H9 (cell line): ENCODE results near the gene BCO1. TPM values are rescaled to one million over a fixed set of nuclear protein-coding genes. Genes with fewer than 3 reads are reported as not detected.

Experiments used
- DNase-seq: peaks from one replicate; pipeline ENCODE4 v3.0.0-alpha.2; 2017
- H2AFZ ChIP-seq: one replicate; pipeline ENCODE4 v1.6.1; 2013; ENCODE audit warnings: mild to moderate bottlenecking, low read length, control low read depth, moderate library complexity
- H2AK5ac ChIP-seq: 2 replicates; pipeline ENCODE4 v1.6.1; 2013; ENCODE audit warnings: low read length, control low read depth, mixed read lengths; ENCODE audit not compliant: insufficient read length
- H2BK120ac ChIP-seq: one replicate; pipeline ENCODE4 v1.6.1; 2013; ENCODE audit warnings: low read depth, mild to moderate bottlenecking, low read length, control low read depth, inconsistent platforms; ENCODE audit not compliant: poor library complexity, severe bottlenecking
- H2BK12ac ChIP-seq: 2 replicates; pipeline ENCODE4 v1.6.1; 2013; ENCODE audit warnings: low read length, control low read depth, mixed read lengths, low read depth; ENCODE audit not compliant: insufficient read length
- H2BK15ac ChIP-seq: 2 replicates; pipeline ENCODE4 v1.6.1; 2013; ENCODE audit warnings: low read depth, low read length, control low read depth
- H2BK20ac ChIP-seq: one replicate; pipeline ENCODE4 v1.6.1; 2013; ENCODE audit warnings: low read depth, mild to moderate bottlenecking, low read length, control low read depth, inconsistent platforms; ENCODE audit not compliant: poor library complexity, severe bottlenecking
- H2BK5ac ChIP-seq: 2 replicates; pipeline ENCODE4 v1.6.1; 2013; ENCODE audit warnings: low read length, control low read depth, mixed read lengths; ENCODE audit not compliant: insufficient read length
- H3K14ac ChIP-seq: 2 replicates; pipeline ENCODE4 v1.6.1; 2013; ENCODE audit warnings: low read length, control low read depth; ENCODE audit not compliant: insufficient read depth
- H3K18ac ChIP-seq: 2 replicates; pipeline ENCODE4 v1.6.1; 2013; ENCODE audit warnings: low read depth, mild to moderate bottlenecking, mixed read lengths, low read length, control low read depth; ENCODE audit not compliant: insufficient read length
- H3K23ac ChIP-seq: 2 replicates; pipeline ENCODE4 v1.6.1; 2013; ENCODE audit warnings: low read length, control low read depth, mixed read lengths, low read depth; ENCODE audit not compliant: insufficient read length
- H3K23me2 ChIP-seq: 2 replicates; pipeline ENCODE4 v1.6.1; 2013; ENCODE audit warnings: low read depth, mild to moderate bottlenecking, mixed read lengths, low read length, control low read depth; ENCODE audit not compliant: insufficient read length, poor library complexity, severe bottlenecking
- H3K27ac ChIP-seq: 2 replicates; pipeline ENCODE4 v1.5.1; 2013; ENCODE audit warnings: low read length, control low read depth, mixed read lengths, low read depth; ENCODE audit not compliant: insufficient read length
- H3K27me3 ChIP-seq: 2 replicates; pipeline ENCODE4 v1.6.1; 2013; ENCODE audit warnings: low read length, control low read depth, inconsistent platforms; ENCODE audit not compliant: insufficient read depth
- H3K4ac ChIP-seq: 2 replicates; pipeline ENCODE4 v1.6.1; 2013; ENCODE audit warnings: low read depth, mild to moderate bottlenecking, control low read depth, inconsistent platforms, low read length, moderate library complexity
- H3K4me1 ChIP-seq: 2 replicates; pipeline ENCODE4 v1.6.1; 2013; ENCODE audit warnings: low read length, control low read depth, inconsistent platforms; ENCODE audit not compliant: insufficient read depth
- H3K4me2 ChIP-seq: 2 replicates; pipeline ENCODE4 v1.6.1; 2013; ENCODE audit warnings: low read length, control low read depth, mixed read lengths; ENCODE audit not compliant: insufficient read length, insufficient read depth
- H3K56ac ChIP-seq: 2 replicates; pipeline ENCODE4 v1.6.1; 2013; ENCODE audit warnings: low read depth, mild to moderate bottlenecking, mixed read lengths, low read length, control low read depth; ENCODE audit not compliant: insufficient read length
- H3K79me1 ChIP-seq: 2 replicates; pipeline ENCODE4 v1.6.1; 2013; ENCODE audit warnings: low read depth, mild to moderate bottlenecking, moderate library complexity, low read length, control low read depth, inconsistent platforms; ENCODE audit not compliant: insufficient read depth, poor library complexity, severe bottlenecking
- H3K79me2 ChIP-seq: 2 replicates; pipeline ENCODE4 v1.6.1; 2013; ENCODE audit warnings: low read length, control low read depth, inconsistent platforms; ENCODE audit not compliant: insufficient read depth
- H3K9ac ChIP-seq: 2 replicates; pipeline ENCODE4 v1.6.1; 2013; ENCODE audit warnings: low read length, control low read depth, mixed read lengths; ENCODE audit not compliant: insufficient read length; ENCODE audit errors: extremely low read depth
- H3K9me3 ChIP-seq: one replicate; pipeline ENCODE4 v1.6.1; 2013; ENCODE audit warnings: low read depth, low read length, inconsistent platforms; ENCODE audit not compliant: control insufficient read depth
- H3T11ph ChIP-seq: one replicate; pipeline ENCODE4 v1.6.1; 2013; ENCODE audit warnings: mild to moderate bottlenecking, low read length, control low read depth, inconsistent platforms
- H4K20me1 ChIP-seq: one replicate; pipeline ENCODE4 v1.6.1; 2013; ENCODE audit not compliant: control insufficient read depth, insufficient read length, insufficient read depth
- H4K5ac ChIP-seq: 2 replicates; pipeline ENCODE4 v1.6.1; 2013; ENCODE audit warnings: low read depth, mild to moderate bottlenecking, mixed read lengths, low read length, control low read depth; ENCODE audit not compliant: insufficient read length
- H4K8ac ChIP-seq: replicated peaks from 2 replicates; pipeline ENCODE4 v1.6.1; 2013; ENCODE audit warnings: low read length, control low read depth, mixed read lengths, low read depth; ENCODE audit not compliant: insufficient read length
- H4K91ac ChIP-seq: 2 replicates; pipeline ENCODE4 v1.6.1; 2013; ENCODE audit warnings: low read depth, mild to moderate bottlenecking, moderate library complexity, mixed read lengths, low read length, control low read depth; ENCODE audit not compliant: insufficient read length
- H3K27ac Mint-ChIP-seq, 3 experiments: 2 replicates in 2 of 3; 3 replicates in 1 of 3; pipeline ENCODE4 v1.8.0; 2020 to 2021; ENCODE audit warnings: mixed read lengths in 3 of 3, mild to moderate bottlenecking in 1 of 3, moderate library complexity in 1 of 3
- H3K27me3 Mint-ChIP-seq: 2 replicates; pipeline ENCODE4 v1.8.0; 2021; ENCODE audit warnings: low read depth, mild to moderate bottlenecking, moderate library complexity, mixed read lengths
- H3K36me3 Mint-ChIP-seq, 3 experiments: 2 replicates in 2 of 3; 3 replicates in 1 of 3; pipeline ENCODE4 v1.8.0; 2020 to 2021; ENCODE audit warnings: low read depth in 3 of 3, mixed read lengths in 3 of 3; ENCODE audit not compliant: insufficient read depth in 1 of 3
- H3K4me1 Mint-ChIP-seq, 2 experiments: 2 replicates each; pipeline ENCODE4 v1.8.0; 2020; ENCODE audit warnings: mixed read lengths in 2 of 2
- H3K4me3 Mint-ChIP-seq, 2 experiments: 2 replicates in 1 of 2; 3 replicates in 1 of 2; pipeline ENCODE4 v1.8.0; 2020 to 2021; ENCODE audit warnings: mild to moderate bottlenecking in 2 of 2, mixed read lengths in 2 of 2, moderate library complexity in 1 of 2
- H3K9me3 Mint-ChIP-seq, 2 experiments: 2 replicates in 1 of 2; 3 replicates in 1 of 2; pipeline ENCODE4 v1.8.0; 2020; ENCODE audit warnings: mild to moderate bottlenecking in 2 of 2, mixed read lengths in 2 of 2, moderate library complexity in 1 of 2
- CTCF ChIP-seq: fragments of 200-600 bp; sonication (generic); conservative IDR thresholded peaks from 3 replicates; pipeline ENCODE4 v1.8.0; 2021; ENCODE audit warnings: antibody characterized with exemption, mild to moderate bottlenecking
- WGBS: extraction: QIAGEN DNeasy Blood & Tissue Kit; methylation state at CpG from one replicate; pipeline ENCODE4 v1.1.7; 2013; ENCODE audit warnings: missing lambda C conversion rate, low lambda C conversion rate, mixed read lengths; ENCODE audit not compliant: insufficient read length; ENCODE audit errors: extremely low coverage; 5-methylcytosine and 5-hydroxymethylcytosine counted together
- total RNA-seq: library from RNA; stranded (reverse); gene quantifications from 2 replicates; pipeline ENCODE4 v1.2.1, GENCODE V29; 2021

Gene BCO1
- total RNA-seq, 1 experiment from 2014 or later = not detected

GRCh38 chr16:81201267-81201666 lies 37.2 kb upstream of the BCO1 start:
- H3K9me3 ChIP-seq = no peaks in the 10 kb centered on the region
- WGBS = no CpG with 5 or more reads among the region's 4 CpGs
- no peak overlapping the region for H3K4me2 ChIP-seq
- no peak overlapping the region for H2BK15ac ChIP-seq
- H3T11ph ChIP-seq = no peak overlapping the region
- Mint-ChIP-seq H3K27ac (no peak overlapping the region), H3K36me3 (no peaks in the 10 kb centered on the region), H3K9me3 (no peaks in the 10 kb centered on the region), H3K4me3 (no peak overlapping the region), H3K4me1 (peaks cover 0 to 5% of the 10 kb centered on the region in 2 experiments; a peak in 1 of 4 replicates), H3K27me3 (peaks cover 4% of the 10 kb centered on the region)
- H3K23ac ChIP-seq = no peak overlapping the region
- no peak overlapping the region for H4K8ac ChIP-seq
- no peak overlapping the region for H3K18ac ChIP-seq
- H3K14ac ChIP-seq = no peak overlapping the region
- no peaks in the 10 kb centered on the region for H3K27me3 ChIP-seq
- no peak overlapping the region for H3K56ac ChIP-seq
- no peak overlapping the region for H4K5ac ChIP-seq
- H3K23me2 ChIP-seq = no peaks in the 10 kb centered on the region
- H3K4ac ChIP-seq = no peak overlapping the region
- H2BK120ac ChIP-seq = no peak overlapping the region
- H4K91ac ChIP-seq = no peak overlapping the region
- no peak overlapping the region for H3K9ac ChIP-seq
- no peak overlapping the region for H2AFZ ChIP-seq
- H4K20me1 ChIP-seq = no peaks in the 10 kb centered on the region
- H3K79me2 ChIP-seq = no peaks in the 10 kb centered on the region
- H3K4me1 ChIP-seq = no peaks in the 10 kb centered on the region
- DNase-seq = no peak
- no peak overlapping the region for H3K27ac ChIP-seq
- H2BK5ac ChIP-seq = no peak overlapping the region
- no peak overlapping the region for H2AK5ac ChIP-seq
- no peak for TF ChIP-seq CTCF
- H2BK20ac ChIP-seq = no peak overlapping the region
- no peaks in the 10 kb centered on the region for H3K79me1 ChIP-seq
- H2BK12ac ChIP-seq = no peak overlapping the region
